ENCODE data around the gene PSMC5. TPM values are rescaled to one million over a fixed set of nuclear protein-coding genes. Genes with fewer than 3 reads are reported as not detected.
A peak's percentile ranks its signal among the peaks of the same experiment; 100 is the strongest.

PSMC5 gene
- total RNA-seq, 4 donors from 2014 or later, result 91.0 to 119 (median 103) TPM

DNA sequence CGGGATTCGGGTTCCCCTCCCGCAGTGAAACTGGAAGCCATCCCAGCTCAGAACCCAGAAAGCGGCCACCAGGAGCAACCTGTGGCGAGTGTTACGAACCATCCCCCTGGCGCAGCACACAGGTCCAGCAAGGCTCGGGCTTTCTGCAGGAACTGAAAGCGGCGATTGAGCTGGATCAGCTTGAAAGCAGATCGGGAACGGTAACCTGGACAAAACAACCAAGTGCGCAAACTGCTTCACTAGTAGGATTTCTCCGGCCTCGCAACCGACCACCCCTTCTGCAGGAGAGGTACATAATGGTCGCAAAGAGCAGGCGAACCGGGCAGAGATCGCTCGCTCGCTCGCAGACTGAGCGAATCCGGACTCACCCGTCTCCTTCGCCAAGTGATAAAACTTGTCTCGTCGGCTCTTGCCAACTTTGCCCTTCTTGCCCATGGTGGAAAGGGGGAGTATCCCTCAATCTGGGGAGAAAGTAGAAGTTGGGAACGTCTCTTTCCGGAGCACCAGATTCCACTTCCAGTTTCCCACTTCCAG, 696 bp upstream of the PSMC5 start:
- DNase-seq (ENCODE audit: low spot score), result no peak
- peak; percentile 1 for ATAC-seq (ENCODE audit: low FRiP score)
- TF ChIP-seq, protein P1, sequence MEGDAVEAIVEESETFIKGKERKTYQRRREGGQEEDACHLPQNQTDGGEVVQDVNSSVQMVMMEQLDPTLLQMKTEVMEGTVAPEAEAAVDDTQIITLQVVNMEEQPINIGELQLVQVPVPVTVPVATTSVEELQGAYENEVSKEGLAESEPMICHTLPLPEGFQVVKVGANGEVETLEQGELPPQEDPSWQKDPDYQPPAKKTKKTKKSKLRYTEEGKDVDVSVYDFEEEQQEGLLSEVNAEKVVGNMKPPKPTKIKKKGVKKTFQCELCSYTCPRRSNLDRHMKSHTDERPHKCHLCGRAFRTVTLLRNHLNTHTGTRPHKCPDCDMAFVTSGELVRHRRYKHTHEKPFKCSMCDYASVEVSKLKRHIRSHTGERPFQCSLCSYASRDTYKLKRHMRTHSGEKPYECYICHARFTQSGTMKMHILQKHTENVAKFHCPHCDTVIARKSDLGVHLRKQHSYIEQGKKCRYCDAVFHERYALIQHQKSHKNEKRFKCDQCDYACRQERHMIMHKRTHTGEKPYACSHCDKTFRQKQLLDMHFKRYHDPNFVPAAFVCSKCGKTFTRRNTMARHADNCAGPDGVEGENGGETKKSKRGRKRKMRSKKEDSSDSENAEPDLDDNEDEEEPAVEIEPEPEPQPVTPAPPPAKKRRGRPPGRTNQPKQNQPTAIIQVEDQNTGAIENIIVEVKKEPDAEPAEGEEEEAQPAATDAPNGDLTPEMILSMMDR (IDR thresholded peaks at IDR 0.05), result no peak

DNA sequence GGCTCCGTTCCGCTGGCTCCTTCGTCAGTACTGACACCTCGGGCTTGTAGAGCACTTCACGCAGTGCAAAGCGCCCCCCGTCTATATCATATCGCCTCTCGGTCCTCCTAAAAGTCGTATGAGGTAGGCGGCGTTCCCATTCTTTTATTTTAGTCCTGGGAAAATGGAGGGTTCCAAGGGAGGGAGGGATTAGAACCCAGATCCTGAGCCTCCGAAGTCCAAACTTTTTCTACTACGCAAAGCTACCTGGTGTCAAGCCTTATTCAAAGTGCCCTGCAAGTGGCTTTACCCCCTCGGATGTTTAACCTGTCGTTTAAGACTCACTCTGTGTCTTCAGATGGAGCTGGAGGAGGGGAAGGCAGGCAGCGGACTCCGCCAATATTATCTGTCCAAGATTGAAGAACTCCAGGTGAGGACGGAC, 580 bp downstream of the PSMC5 start:
- TF ChIP-seq, protein P1 (IDR thresholded peaks at IDR 0.05), result no peak
- DNase-seq (ENCODE audit: low spot score) (no peak), ATAC-seq (ENCODE audit: low FRiP score) (no peak)

DNA sequence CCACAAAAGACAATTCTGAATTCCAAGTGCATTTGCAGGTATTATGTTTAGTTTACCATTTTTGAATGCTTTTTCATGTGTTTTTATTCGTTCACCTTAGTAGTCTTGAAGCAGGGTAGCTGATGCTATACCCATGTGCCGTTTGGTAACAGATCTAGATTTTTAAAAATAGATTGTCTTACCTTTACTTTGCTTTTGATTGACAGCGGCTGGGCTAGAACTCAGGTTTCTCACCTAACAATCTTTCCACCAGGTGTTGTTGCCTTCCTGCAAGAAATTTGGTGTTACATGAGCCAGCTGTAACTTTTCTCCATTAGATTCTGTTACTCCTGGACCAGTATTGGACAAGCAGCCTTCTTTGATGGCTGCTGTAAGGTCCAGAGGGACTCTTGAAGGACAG, 1.7 kb downstream of the PSMC5 start:
- DNase-seq (ENCODE audit: low spot score), result no peak
- no peak for ATAC-seq (ENCODE audit: low FRiP score)
- TF ChIP-seq, protein P1 (IDR thresholded peaks at IDR 0.05), result no peak

- TF ChIP-seq, protein P1 (IDR thresholded peaks at IDR 0.05), result no peak
- ATAC-seq (ENCODE audit: low FRiP score), result no peak
Observed at GRCh38 chr17:63830278-63830677, 3.0 kb downstream of the PSMC5 start.

DNA sequence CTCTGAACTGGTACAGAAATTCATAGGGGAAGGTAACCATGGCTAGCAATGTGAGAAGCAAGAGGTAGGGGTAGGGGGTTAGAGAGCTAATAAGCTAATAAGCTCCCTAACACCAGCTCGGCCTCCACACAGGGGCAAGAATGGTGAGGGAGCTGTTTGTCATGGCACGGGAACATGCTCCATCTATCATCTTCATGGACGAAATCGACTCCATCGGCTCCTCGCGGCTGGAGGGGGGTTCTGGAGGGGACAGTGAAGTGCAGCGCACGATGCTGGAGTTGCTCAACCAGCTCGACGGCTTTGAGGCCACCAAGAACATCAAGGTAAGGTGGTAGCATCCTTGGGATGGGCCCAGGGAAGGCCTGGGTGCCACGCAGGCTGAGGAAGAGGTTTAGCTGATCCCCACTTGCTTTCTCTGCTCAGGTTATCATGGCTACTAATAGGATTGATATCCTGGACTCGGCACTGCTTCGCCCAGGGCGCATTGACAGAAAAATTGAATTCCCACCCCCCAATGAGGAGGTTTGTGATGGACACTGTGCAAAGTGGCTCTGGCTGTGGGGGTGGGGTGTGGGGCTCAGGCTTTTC, 3.8 kb downstream of the PSMC5 start:
- TF ChIP-seq, protein P1 (IDR thresholded peaks at IDR 0.05), result no peak
- no peak for ATAC-seq (ENCODE audit: low FRiP score)
- no peak for DNase-seq (ENCODE audit: low spot score)

More at GRCh38 chr17:63830278-63830677, 3.0 kb downstream of the PSMC5 start:
- no peak for DNase-seq (ENCODE audit: low spot score)

GRCh38 chr17:63831505-63831904, 4.3 kb downstream of the PSMC5 start:
- no peak for DNase-seq (ENCODE audit: low spot score)
- no peak for ATAC-seq (ENCODE audit: low FRiP score)
- TF ChIP-seq, protein P1 (IDR thresholded peaks at IDR 0.05), result no peak

GRCh38 chr17:63832014-63832413, 4.8 kb downstream of the PSMC5 start:
- DNase-seq (ENCODE audit: low spot score) (no peak), ATAC-seq (ENCODE audit: low FRiP score) (no peak)
- TF ChIP-seq, protein P1 (IDR thresholded peaks at IDR 0.05), result no peak
